Measurements from ENCODE around the gene PLEKHB2.
"Not testable (repeated sequence)": the region's sequence is repeated elsewhere in the genome, so short reads cannot be mapped to it uniquely, and the experiment has no call there.

PLEKHB2 gene

GRCh38 chr2:131148426-131148825, 43.3 kb downstream of the PLEKHB2 start:
- ATAC-seq = no peak
- no peaks in the 10 kb centered on the region for H3K9me3 Mint-ChIP-seq
- H3K36me3 Mint-ChIP-seq = peaks cover 26% of the 10 kb centered on the region
- no peaks in the 10 kb centered on the region for H3K27me3 Mint-ChIP-seq
- H3K4me3 Mint-ChIP-seq = no peak overlapping the region
- H3K27ac Mint-ChIP-seq = no peak overlapping the region
- H3K4me1 Mint-ChIP-seq = peaks cover 18% of the 10 kb centered on the region

DNA sequence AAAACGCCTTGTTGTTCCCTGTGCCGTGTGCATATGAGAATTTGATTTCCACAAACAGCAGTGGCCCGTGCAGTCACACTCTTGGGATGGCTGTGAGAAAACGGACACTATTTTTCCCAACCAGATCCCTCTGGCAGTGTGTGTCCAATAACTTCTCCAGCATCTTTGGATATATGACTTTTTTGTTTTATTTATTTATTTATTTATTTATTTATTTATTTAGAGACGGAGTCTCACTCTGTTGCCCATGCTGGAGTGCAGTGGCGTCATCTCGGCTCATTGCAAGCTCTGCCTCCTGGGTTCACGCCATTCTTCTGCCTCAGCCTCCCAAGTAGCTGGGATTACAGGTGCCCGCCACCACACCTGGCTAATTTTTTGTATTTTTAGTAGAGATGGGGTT, 45.0 kb downstream of the PLEKHB2 start:
- H3K27me3 Mint-ChIP-seq, H3K9me3 Mint-ChIP-seq, H3K27ac Mint-ChIP-seq, ATAC-seq, H3K4me3 Mint-ChIP-seq: not testable (repeated sequence)
- Mint-ChIP-seq H3K36me3 (peaks cover 13% of the 10 kb centered on the region), H3K4me1 (peaks cover 15% of the 10 kb centered on the region)

- no peak overlapping the region for H3K27ac Mint-ChIP-seq
- H3K27me3 Mint-ChIP-seq = no peaks in the 10 kb centered on the region
- H3K36me3 Mint-ChIP-seq = peaks cover 13% of the 10 kb centered on the region
- H3K9me3 Mint-ChIP-seq = no peaks in the 10 kb centered on the region
- peaks cover 18% of the 10 kb centered on the region for H3K4me1 Mint-ChIP-seq
- no peak for ATAC-seq
- H3K4me3 Mint-ChIP-seq = no peak overlapping the region
These were observed 46.3 kb downstream of the PLEKHB2 start for GRCh38 chr2:131151398-131151797.

- Mint-ChIP-seq H3K9me3 (no peaks in the 10 kb centered on the region), H3K4me3 (no peak overlapping the region), H3K27me3 (no peaks in the 10 kb centered on the region), H3K27ac (no peak overlapping the region), H3K36me3 (peaks cover 13% of the 10 kb centered on the region), H3K4me1 (peaks cover 25% of the 10 kb centered on the region)
- no peak for ATAC-seq
These were observed 46.9 kb downstream of the PLEKHB2 start for GRCh38 chr2:131152074-131152473.

DNA sequence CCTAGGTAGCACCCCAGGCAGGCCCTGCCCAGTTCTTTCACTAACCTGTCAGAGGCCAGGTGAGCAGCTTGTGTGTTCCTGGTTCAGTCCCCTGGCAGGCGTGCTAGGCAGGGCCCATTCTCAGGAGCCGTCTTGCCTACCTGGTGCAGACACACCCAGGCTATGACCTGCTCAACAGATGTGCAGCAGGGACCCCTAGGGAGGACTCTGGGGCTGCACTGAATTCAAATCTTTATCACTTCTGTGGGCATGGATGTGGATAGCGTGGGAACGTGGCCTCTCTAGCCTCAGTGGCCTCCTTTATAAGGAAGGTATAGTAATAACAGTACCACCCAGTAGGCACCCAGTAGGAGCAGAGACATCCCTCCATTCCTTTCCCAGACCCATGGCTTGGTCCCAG, 48.4 kb downstream of the PLEKHB2 start:
- no peak for ATAC-seq
- H3K36me3 Mint-ChIP-seq = peaks cover 13% of the 10 kb centered on the region
- no peaks in the 10 kb centered on the region for H3K27me3 Mint-ChIP-seq
- no peaks in the 10 kb centered on the region for H3K9me3 Mint-ChIP-seq
- no peak overlapping the region for H3K27ac Mint-ChIP-seq
- no peak overlapping the region for H3K4me3 Mint-ChIP-seq
- H3K4me1 Mint-ChIP-seq = peaks cover 25% of the 10 kb centered on the region

DNA sequence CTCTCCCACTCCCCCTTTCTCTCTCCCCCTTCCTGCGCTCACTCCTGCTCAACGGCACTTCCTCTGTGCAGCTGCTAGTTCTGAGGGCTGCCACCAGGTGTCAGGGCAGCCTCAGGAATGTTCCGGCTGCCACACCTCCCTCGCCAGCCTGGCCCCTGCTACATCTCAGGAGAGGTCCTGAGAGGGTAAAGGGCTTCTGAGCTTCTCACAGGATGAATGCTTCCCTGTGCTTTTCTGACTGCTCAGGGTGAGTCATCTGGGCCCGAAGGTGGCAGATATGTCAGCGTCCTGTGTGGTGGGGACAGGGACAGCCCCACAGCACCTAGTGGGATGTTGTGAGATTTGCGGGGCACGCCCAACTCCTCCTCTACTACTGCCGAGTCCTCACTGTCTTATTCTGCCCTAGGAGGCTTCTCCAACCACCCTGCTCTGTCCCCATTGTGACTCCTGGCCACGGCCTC, 49.0 kb downstream of the PLEKHB2 start:
- no peaks in the 10 kb centered on the region for H3K9me3 Mint-ChIP-seq
- ATAC-seq = peak; percentile 93
- no peaks in the 10 kb centered on the region for H3K27me3 Mint-ChIP-seq
- H3K27ac Mint-ChIP-seq = no peak overlapping the region
- H3K4me1 Mint-ChIP-seq = peaks cover 25% of the 10 kb centered on the region
- peaks cover 13% of the 10 kb centered on the region for H3K36me3 Mint-ChIP-seq
- H3K4me3 Mint-ChIP-seq = no peak overlapping the region

GRCh38 chr2:131154647-131155046, 49.5 kb downstream of the PLEKHB2 start:
- H3K4me3 Mint-ChIP-seq = peak overlapping the region; percentile 3
- H3K36me3 Mint-ChIP-seq = peaks cover 9% of the 10 kb centered on the region
- H3K27ac Mint-ChIP-seq = no peak overlapping the region
- H3K9me3 Mint-ChIP-seq = no peaks in the 10 kb centered on the region
- ATAC-seq = no peak
- H3K4me1 Mint-ChIP-seq = peaks cover 25% of the 10 kb centered on the region
- H3K27me3 Mint-ChIP-seq = no peaks in the 10 kb centered on the region

- no peak for ATAC-seq
These were observed 50.2 kb downstream of the PLEKHB2 start for GRCh38 chr2:131155208-131155855.

DNA sequence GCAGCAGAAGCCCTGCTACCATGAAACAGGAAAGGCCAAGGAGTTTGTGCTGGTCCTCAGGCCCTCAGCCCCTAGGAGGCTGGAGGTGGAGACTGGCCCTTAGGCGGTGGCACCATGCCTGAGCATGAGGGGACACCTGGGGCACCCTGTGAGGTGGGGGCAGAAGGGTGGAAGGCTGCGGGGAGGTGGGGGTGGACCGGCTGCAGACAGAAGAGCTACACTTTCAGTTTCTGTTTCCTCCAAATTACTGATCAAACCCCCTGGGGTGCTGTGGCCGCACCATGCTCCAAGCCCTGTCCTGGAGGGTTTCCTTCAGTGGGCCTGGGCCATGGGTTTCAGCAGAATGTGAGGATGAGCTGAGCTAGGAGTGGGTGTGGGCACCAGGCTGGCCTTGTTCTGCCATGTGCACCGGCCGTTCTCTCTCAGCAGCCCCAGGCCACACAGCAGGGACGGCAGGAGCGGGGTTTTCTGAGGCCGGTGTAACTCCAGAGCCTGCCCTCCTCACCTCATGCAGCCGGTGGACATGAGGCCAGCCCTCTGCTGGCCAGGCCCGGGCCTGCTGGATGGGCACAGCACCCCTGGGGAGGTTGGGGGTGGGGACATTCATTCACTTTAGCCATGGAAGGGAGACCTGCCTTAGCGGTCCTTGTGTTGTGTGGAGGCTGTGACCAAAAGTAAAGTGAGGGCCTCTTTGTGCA, 51.5 kb downstream of the PLEKHB2 start:
- no peaks in the 10 kb centered on the region for H3K27me3 Mint-ChIP-seq
- no peak overlapping the region for H3K4me3 Mint-ChIP-seq

More at GRCh38 chr2:131155208-131155855, 50.2 kb downstream of the PLEKHB2 start:
- Mint-ChIP-seq H3K27me3 (no peaks in the 10 kb centered on the region), H3K9me3 (no peaks in the 10 kb centered on the region), H3K4me3 (no peak overlapping the region), H3K27ac (peak overlapping the region; percentile 69), H3K4me1 (peaks cover 25% of the 10 kb centered on the region), H3K36me3 (peaks cover 6% of the 10 kb centered on the region)

DNA sequence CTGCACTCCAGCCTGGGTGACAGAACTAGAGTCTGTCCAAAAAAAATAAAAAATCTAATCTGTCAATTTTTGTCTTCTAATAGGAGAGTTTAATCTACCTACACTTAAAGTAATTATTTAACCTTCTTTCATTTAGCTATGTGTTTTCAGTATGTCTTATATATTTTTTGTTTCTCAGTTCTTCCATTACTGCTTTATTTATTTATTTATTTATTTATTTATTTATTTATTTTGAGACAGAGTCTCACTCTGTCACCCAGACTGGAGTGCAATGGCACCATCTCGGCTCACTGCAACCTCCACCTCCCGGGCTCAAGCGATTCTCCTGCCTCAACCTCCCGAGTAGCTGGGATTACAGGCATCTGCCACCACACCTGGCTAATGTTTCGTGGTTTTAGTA, 60.4 kb downstream of the PLEKHB2 start:
- not testable (repeated sequence) for ATAC-seq, H3K4me1 Mint-ChIP-seq, H3K27ac Mint-ChIP-seq, H3K36me3 Mint-ChIP-seq, H3K27me3 Mint-ChIP-seq, H3K9me3 Mint-ChIP-seq, H3K4me3 Mint-ChIP-seq

More for the DNA sequence above, 51.5 kb downstream of the PLEKHB2 start:
- H3K36me3 Mint-ChIP-seq = no peaks in the 10 kb centered on the region
- peaks cover 25% of the 10 kb centered on the region for H3K4me1 Mint-ChIP-seq
- no peak for ATAC-seq
- H3K9me3 Mint-ChIP-seq = no peaks in the 10 kb centered on the region
- peak overlapping the region; percentile 69 for H3K27ac Mint-ChIP-seq

DNA sequence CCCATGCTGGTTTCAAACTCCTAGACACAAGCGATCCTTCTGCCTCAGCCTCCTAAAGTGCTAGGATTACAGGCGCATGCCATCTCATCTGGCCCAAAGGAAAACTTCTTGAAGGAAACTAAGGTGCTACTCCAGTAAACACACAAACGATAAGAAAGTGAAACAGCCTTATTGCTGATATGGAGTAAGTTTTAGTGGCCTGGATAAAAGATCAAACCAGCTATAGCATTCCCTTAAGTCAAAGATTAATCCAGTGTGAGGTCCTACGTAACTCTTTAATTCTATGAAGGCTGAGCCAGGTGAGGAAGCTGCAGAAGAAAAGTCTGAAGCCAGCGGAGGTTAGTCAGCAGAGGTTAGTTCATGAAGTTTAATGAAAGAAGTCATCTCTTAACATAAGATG, 63.4 kb downstream of the PLEKHB2 start:
- H3K27me3 Mint-ChIP-seq = no peaks in the 10 kb centered on the region
- no peaks in the 10 kb centered on the region for H3K4me1 Mint-ChIP-seq
- H3K36me3 Mint-ChIP-seq = no peaks in the 10 kb centered on the region
- H3K27ac Mint-ChIP-seq = no peak overlapping the region
- no peaks in the 10 kb centered on the region for H3K9me3 Mint-ChIP-seq
- no peak for ATAC-seq
- H3K4me3 Mint-ChIP-seq = no peak overlapping the region

GRCh38 chr2:131178050-131178449, 72.9 kb downstream of the PLEKHB2 start:
- H3K27me3 Mint-ChIP-seq = peaks cover 59% of the 10 kb centered on the region
- not testable (repeated sequence) for ATAC-seq, H3K9me3 Mint-ChIP-seq, H3K36me3 Mint-ChIP-seq, H3K4me3 Mint-ChIP-seq, H3K4me1 Mint-ChIP-seq, H3K27ac Mint-ChIP-seq

- peaks cover 62% of the 10 kb centered on the region for H3K27me3 Mint-ChIP-seq
- H3K36me3 Mint-ChIP-seq, H3K4me1 Mint-ChIP-seq, H3K4me3 Mint-ChIP-seq, H3K9me3 Mint-ChIP-seq, ATAC-seq, H3K27ac Mint-ChIP-seq: not testable (repeated sequence)
These were observed 73.7 kb downstream of the PLEKHB2 start for GRCh38 chr2:131178721-131179418.

GRCh38 chr2:131181451-131181850, 76.3 kb downstream of the PLEKHB2 start:
- not testable (repeated sequence) for H3K9me3 Mint-ChIP-seq, H3K4me1 Mint-ChIP-seq, H3K36me3 Mint-ChIP-seq, H3K27ac Mint-ChIP-seq, H3K4me3 Mint-ChIP-seq, ATAC-seq
- H3K27me3 Mint-ChIP-seq = peaks cover 44% of the 10 kb centered on the region

DNA sequence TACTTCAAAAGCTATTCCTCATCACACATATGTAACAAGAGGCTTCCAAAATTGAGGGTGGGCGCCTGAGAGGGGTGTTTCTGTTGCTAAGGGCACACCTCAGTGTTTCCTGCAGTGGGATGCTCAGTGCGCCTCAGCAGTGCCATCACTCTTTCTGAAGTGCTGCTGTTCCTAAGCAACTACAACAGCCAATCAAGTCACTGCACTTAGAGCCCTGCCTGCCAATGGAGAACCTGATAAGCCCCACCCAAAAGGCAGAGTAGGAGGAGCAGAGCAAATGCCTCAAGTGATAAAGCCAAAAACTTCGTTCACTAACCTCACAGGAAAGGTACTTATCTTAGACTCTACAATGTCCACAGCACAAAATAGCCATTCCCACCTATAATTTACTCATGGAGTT, 88.3 kb downstream of the PLEKHB2 start:
- not testable (repeated sequence) for H3K9me3 Mint-ChIP-seq, H3K27ac Mint-ChIP-seq, H3K4me1 Mint-ChIP-seq, H3K36me3 Mint-ChIP-seq, H3K27me3 Mint-ChIP-seq, H3K4me3 Mint-ChIP-seq, ATAC-seq

GRCh38 chr2:131196186-131196585, 91.0 kb downstream of the PLEKHB2 start:
- not testable (repeated sequence) for H3K4me1 Mint-ChIP-seq, H3K27ac Mint-ChIP-seq, H3K9me3 Mint-ChIP-seq, H3K4me3 Mint-ChIP-seq, ATAC-seq, H3K36me3 Mint-ChIP-seq, H3K27me3 Mint-ChIP-seq
